Panc1 (cell line): ENCODE measurements around the gene TOPORS. TPM values are rescaled to one million over a fixed set of nuclear protein-coding genes. Genes with fewer than 3 reads are reported as not detected.
A peak's percentile ranks its signal among the peaks of the same experiment; 100 is the strongest.
"Not testable (repeated sequence)": the region's sequence is repeated elsewhere in the genome, so short reads cannot be mapped to it uniquely, and the experiment has no call there.

ENCODE experiments used
- ATAC-seq: fragments of 200-7000 bp; cut with Tn5 transposase; 2 replicates; pipeline ENCODE4 v1.9.1; 2020; ENCODE audit warnings: mild to moderate bottlenecking, moderate library complexity
- Bru-seq: library from RNA; stranded (reverse); fragments of 400-500 nt; gene quantifications from one replicate; lab custom pipeline; 2021; lab: Mats Ljungman, UMichigan
- BruChase-seq, 2 experiments: library from RNA; stranded (reverse); fragments of 400-500 nt; gene quantifications; one replicate each; lab custom pipeline; 2021; lab: Mats Ljungman, UMichigan
- BruUV-seq: library from RNA; stranded (reverse); fragments of 400-500 nt; replicated peaks from 2 replicates; lab custom pipeline; 2021; lab: Mats Ljungman, UMichigan
- CTCF ChIA-PET: fragments of 300-600 bp; sonication (Branson Sonifier 250); formaldehyde crosslinking; loops from one replicate; lab custom pipeline; 2022; ENCODE audit warnings: antibody characterized with exemption; lab: Charles Lee
- POLR2A ChIA-PET: fragments of 300-600 bp; sonication (Branson Sonifier 250); formaldehyde crosslinking; loops from one replicate; lab custom pipeline; 2022; ENCODE audit warnings: antibody characterized with exemption; lab: Charles Lee
- DNase-seq: peaks from one replicate; pipeline ENCODE4 v3.0.0-alpha.2; 2010; ENCODE audit warnings: low read depth, low spot score
- H3K27ac ChIP-seq: 2 replicates; pipeline ENCODE4 v1.5.1; 2011; ENCODE audit warnings: mild to moderate bottlenecking, low read length, inconsistent platforms
- H3K27me3 ChIP-seq: fragments of 200-500 bp; sonication (Bioruptor generic); 2 replicates; pipeline ENCODE4 v1.6.0; 2014; ENCODE audit warnings: low read length, inconsistent platforms; ENCODE audit not compliant: control insufficient read depth, insufficient read depth
- H3K36me3 ChIP-seq: fragments of 200-500 bp; sonication (Bioruptor generic); 2 replicates; pipeline ENCODE4 v1.5.1; 2014; ENCODE audit warnings: inconsistent platforms, mild to moderate bottlenecking, low read length, moderate library complexity; ENCODE audit not compliant: control insufficient read depth, insufficient read depth
- H3K4me1 ChIP-seq: 2 replicates; pipeline ENCODE4 v1.5.1; 2011; ENCODE audit warnings: inconsistent platforms, mild to moderate bottlenecking, low read length, moderate library complexity; ENCODE audit not compliant: control insufficient read depth, insufficient read depth
- H3K4me3 ChIP-seq, 2 experiments: 2 replicates each; pipeline ENCODE4 v1.5.1; 2011 to 2012; ENCODE audit warnings: low read depth in 2 of 2, low read length in 2 of 2, mild to moderate bottlenecking in 2 of 2, inconsistent platforms in 1 of 2, moderate library complexity in 1 of 2
- H3K9me3 ChIP-seq: fragments of 200-500 bp; sonication (Bioruptor generic); 2 replicates; pipeline ENCODE4 v1.5.1; 2014; ENCODE audit warnings: low read depth, mild to moderate bottlenecking, inconsistent platforms, low read length, moderate library complexity; ENCODE audit not compliant: control insufficient read depth, insufficient read depth
- POLR2AphosphoS5 ChIP-seq: IDR thresholded peaks from 2 replicates; pipeline ENCODE4 v1.6.1; 2012; ENCODE audit warnings: mild to moderate bottlenecking, low read depth, low read length, moderate library complexity
- SIN3A ChIP-seq: IDR thresholded peaks from 2 replicates; pipeline ENCODE4 v1.6.1; 2012; ENCODE audit warnings: low read depth, mild to moderate bottlenecking, low read length, moderate library complexity, borderline replicate concordance; ENCODE audit not compliant: insufficient read depth
- TCF7L2 ChIP-seq: IDR thresholded peaks from 2 replicates; pipeline ENCODE4 v1.6.1; 2011; ENCODE audit warnings: mild to moderate bottlenecking, low read depth, low read length, inconsistent platforms
- in situ Hi-C: cut with HindIII; loops from 2 replicates; pipeline ENCODE4 v1.10.0; 2016; ENCODE audit warnings: low sequenced_read_pairs, low pct_unique_long_range_greater_than_20kb
- intact Hi-C: fragments of 100-400 bp; cut with micrococcal nuclease; formaldehyde crosslinking; loops from one replicate; pipeline ENCODE4 v1.10.0; 2022; ENCODE audit not compliant: unreplicated experiment
- long read RNA-seq: library from polyadenylated mRNA; unstranded; transcript quantifications from one replicate; pipeline ENCODE4 v2.0.0, GENCODE V29; 2021; ENCODE audit not compliant: unreplicated experiment
- polyA plus RNA-seq: library from polyadenylated mRNA; unstranded; fragments of >200 nt; gene quantifications from one replicate; pipeline ENCODE4 v1.2.1, GENCODE V29; 2012; ENCODE audit warnings: missing spikeins; ENCODE audit not compliant: insufficient read length
- total RNA-seq: library from RNA; stranded (reverse); gene quantifications from one replicate; pipeline ENCODE4 v1.2.1, GENCODE V29; 2021; ENCODE audit not compliant: unreplicated experiment
- TF ChIP-seq, protein P1 (sequence below): fragments of 450-650 bp; IDR thresholded peaks from 2 replicates; pipeline ENCODE4 v1.5.1; 2017; ENCODE audit warnings: mild to moderate bottlenecking
- TF ChIP-seq, protein P2 (sequence below), 2 experiments: IDR thresholded peaks; 2 replicates each; pipeline ENCODE4 v1.6.1; 2011 to 2012; ENCODE audit warnings: low read depth in 2 of 2, control low read depth in 1 of 2, low read length in 1 of 2, mild to moderate bottlenecking in 1 of 2, moderate library complexity in 1 of 2; ENCODE audit not compliant: insufficient read depth in 1 of 2

Gene TOPORS
- total RNA-seq (21.2 TPM), Bru-seq, nascent RNA (percentile 96 among the genes with signal in this experiment), BruChase-seq, experiment 1, labeled RNA remaining after a 2-hour chase (percentile 98 among the genes with signal in this experiment), BruChase-seq, experiment 2, labeled RNA remaining after a 6-hour chase (percentile 83 among the genes with signal in this experiment)
- 8.6 TPM for polyA plus RNA-seq
- long read RNA-seq, full-length matches to known transcripts: 40 of 63 reads
- long read RNA-seq, partial matches to known transcripts: 9 of 63 reads
- long read RNA-seq, other reads (novel, unspliced or antisense): 14 of 63 reads

DNA sequence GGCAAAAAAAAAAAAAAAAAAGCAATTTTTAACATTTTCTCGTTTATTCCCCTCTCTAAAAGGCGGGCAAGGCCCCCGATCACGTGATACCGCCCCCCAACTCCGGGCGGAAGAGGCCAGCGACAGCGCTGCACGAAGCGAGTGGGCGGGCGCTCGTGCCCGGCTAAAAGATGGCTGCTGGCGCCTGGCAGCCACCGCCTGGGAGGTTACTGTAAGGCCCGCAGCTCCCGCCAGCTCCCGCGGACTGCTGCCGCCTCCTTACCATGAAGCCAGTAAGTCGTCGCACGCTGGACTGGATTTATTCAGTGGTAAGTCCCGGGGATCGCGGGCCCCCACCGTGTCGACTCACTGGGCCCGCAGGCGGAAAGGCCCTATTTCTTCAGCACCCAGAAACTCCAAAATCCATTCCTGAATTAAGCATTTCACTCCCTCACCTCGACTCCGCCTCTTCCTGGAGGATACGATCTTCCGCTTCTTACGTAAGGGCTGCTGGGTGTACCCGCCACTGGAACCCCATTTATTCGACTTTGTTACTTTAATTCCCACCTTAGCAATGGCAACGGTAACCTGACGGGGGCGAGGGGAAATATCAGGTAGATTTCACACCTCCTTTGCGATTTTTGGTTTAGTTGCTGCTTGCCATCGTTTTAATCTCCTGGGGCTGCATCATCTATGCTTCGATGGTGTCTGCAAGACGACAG lies at the start of gene TOPORS, which contains the start of gene SMIM27:
Gene TOPORS, minus strand, starts transcription at position 415 of the 701 bp plus-strand sequence. Its CDS starts 150 bp downstream, at position 265.
Gene SMIM27, plus strand, starts transcription at position 156 of the 701 bp plus-strand sequence. Its CDS starts 108 bp downstream, at position 264.
- in situ Hi-C loops: loop anchor here (25.0 kb wide), 1 partner anchor 410 kb away; no protein-coding TSS in a partner anchor
- DNase-seq (peak; percentile 78), ATAC-seq (peak; percentile 92)
- Histone ChIP-seq H3K4me3 (peak within 1 kb of the TSS; percentile 54 to 78), H3K27me3 (no peaks in the 10 kb centered on the region), H3K9me3 (no peaks in the 10 kb centered on the region), H3K36me3 (no peaks in the 10 kb centered on the region; the same call in 1 of the 2 replicates), H3K4me1 (peaks cover 16% of the 10 kb centered on the region), H3K27ac (peak within 1 kb of the TSS; percentile 84)
- intact Hi-C loops: no loop called here
- ChIA-PET POLR2A (interaction anchor here (0.6 to 1.0 kb wide), 4 partner anchors 22 to 842 kb away, joined by 4 to 14 read pairs (median 10); partner anchors contain the start of gene RIGI), CTCF (interaction anchor here (0.5 to 2.0 kb wide), 4 partner anchors 20 to 848 kb away, joined by 3 to 4 read pairs (median 4); no protein-coding TSS in a partner anchor)
- TF ChIP-seq SIN3A: peak; percentile 74; the same call in 1 of the 2 replicates
- TF ChIP-seq, protein P1, sequence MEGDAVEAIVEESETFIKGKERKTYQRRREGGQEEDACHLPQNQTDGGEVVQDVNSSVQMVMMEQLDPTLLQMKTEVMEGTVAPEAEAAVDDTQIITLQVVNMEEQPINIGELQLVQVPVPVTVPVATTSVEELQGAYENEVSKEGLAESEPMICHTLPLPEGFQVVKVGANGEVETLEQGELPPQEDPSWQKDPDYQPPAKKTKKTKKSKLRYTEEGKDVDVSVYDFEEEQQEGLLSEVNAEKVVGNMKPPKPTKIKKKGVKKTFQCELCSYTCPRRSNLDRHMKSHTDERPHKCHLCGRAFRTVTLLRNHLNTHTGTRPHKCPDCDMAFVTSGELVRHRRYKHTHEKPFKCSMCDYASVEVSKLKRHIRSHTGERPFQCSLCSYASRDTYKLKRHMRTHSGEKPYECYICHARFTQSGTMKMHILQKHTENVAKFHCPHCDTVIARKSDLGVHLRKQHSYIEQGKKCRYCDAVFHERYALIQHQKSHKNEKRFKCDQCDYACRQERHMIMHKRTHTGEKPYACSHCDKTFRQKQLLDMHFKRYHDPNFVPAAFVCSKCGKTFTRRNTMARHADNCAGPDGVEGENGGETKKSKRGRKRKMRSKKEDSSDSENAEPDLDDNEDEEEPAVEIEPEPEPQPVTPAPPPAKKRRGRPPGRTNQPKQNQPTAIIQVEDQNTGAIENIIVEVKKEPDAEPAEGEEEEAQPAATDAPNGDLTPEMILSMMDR: no peak
- TF ChIP-seq TCF7L2: no peak
- TF ChIP-seq POLR2AphosphoS5: peak; percentile 96
- TF ChIP-seq, protein P2, sequence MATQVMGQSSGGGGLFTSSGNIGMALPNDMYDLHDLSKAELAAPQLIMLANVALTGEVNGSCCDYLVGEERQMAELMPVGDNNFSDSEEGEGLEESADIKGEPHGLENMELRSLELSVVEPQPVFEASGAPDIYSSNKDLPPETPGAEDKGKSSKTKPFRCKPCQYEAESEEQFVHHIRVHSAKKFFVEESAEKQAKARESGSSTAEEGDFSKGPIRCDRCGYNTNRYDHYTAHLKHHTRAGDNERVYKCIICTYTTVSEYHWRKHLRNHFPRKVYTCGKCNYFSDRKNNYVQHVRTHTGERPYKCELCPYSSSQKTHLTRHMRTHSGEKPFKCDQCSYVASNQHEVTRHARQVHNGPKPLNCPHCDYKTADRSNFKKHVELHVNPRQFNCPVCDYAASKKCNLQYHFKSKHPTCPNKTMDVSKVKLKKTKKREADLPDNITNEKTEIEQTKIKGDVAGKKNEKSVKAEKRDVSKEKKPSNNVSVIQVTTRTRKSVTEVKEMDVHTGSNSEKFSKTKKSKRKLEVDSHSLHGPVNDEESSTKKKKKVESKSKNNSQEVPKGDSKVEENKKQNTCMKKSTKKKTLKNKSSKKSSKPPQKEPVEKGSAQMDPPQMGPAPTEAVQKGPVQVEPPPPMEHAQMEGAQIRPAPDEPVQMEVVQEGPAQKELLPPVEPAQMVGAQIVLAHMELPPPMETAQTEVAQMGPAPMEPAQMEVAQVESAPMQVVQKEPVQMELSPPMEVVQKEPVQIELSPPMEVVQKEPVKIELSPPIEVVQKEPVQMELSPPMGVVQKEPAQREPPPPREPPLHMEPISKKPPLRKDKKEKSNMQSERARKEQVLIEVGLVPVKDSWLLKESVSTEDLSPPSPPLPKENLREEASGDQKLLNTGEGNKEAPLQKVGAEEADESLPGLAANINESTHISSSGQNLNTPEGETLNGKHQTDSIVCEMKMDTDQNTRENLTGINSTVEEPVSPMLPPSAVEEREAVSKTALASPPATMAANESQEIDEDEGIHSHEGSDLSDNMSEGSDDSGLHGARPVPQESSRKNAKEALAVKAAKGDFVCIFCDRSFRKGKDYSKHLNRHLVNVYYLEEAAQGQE (IDR thresholded peaks at IDR 0.05; ENCODE audit: insufficient read depth in 1 of 2, low read depth in 2 of 2, low read length in 1 of 2): peak; percentile 28 to 42; a peak in 1 of 4 replicates
- BruUV-seq: TSS peak; percentile 90

DNA sequence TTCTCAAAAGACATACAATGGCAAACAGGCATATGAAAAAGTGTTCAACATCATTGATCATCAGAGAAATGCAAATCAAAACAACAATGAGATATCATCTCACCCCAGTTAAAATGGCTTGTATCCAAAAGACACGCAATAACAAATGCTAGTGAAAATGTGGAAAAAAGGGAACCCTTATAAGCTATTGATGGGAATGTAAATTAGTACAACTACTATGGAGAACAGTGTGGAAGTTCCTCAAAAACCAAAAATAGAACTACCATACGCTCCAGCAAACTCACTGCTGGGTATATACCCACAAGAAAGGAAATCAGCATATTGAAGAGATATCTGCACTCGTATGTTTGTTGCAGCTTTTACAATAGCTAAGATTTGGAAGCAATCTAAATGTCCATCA lies 46.6 kb upstream of the TOPORS start:
- H3K4me1 ChIP-seq, ATAC-seq, H3K4me3 ChIP-seq, H3K36me3 ChIP-seq, in situ Hi-C loops, H3K27me3 ChIP-seq, H3K27ac ChIP-seq, BruUV-seq, H3K9me3 ChIP-seq, DNase-seq: not testable (repeated sequence)
- ChIA-PET POLR2A (interaction anchor here (0.8 kb wide), 1 partner anchor 699 kb away, joined by 3 read pairs; no protein-coding TSS in a partner anchor), CTCF (interaction anchor here (0.6 to 0.9 kb wide), 2 partner anchors 16 to 18 kb away, joined by 3 to 9 read pairs; no protein-coding TSS in a partner anchor)
- intact Hi-C loops: loop anchor here (10.0 kb wide), 1 partner anchor 106 kb away; no protein-coding TSS in a partner anchor
